IMR-90 (cell line): ENCODE measurements around the gene PLXNC1. TPM values are rescaled to one million over a fixed set of nuclear protein-coding genes. Genes with fewer than 3 reads are reported as not detected.

Experiments
- ATAC-seq: fragments of 200-7000 bp; cut with Tn5 transposase; 2 replicates; pipeline ENCODE4 v1.9.1; 2020; ENCODE audit warnings: low read depth, mild to moderate bottlenecking, moderate library complexity
- BruUV-seq: library from RNA; stranded (reverse); fragments of 400-500 nt; replicated peaks from 2 replicates; lab custom pipeline; 2021; lab: Mats Ljungman, UMichigan
- CTCF ChIA-PET: fragments of 300-600 bp; formaldehyde crosslinking; extraction: SDS; loops from one replicate; lab custom pipeline; 2021; ENCODE audit warnings: antibody characterized with exemption; lab: Yijun Ruan, JAX
- POLR2A ChIA-PET: fragments of 300-600 bp; sonication (Branson Sonifier 250); formaldehyde crosslinking; loops from one replicate; lab custom pipeline; 2022; ENCODE audit warnings: antibody characterized with exemption; ENCODE audit not compliant: unreplicated experiment; lab: Charles Lee
- DNase-seq: peaks from one replicate; pipeline ENCODE4 v3.0.0; 2013
- H2AFZ ChIP-seq: replicated peaks from 2 replicates; pipeline ENCODE3; 2013; ENCODE audit warnings: low read length, mild to moderate bottlenecking; ENCODE audit not compliant: poor library complexity
- H2AK5ac ChIP-seq: 2 replicates; pipeline ENCODE4 v1.6.1; 2013; ENCODE audit warnings: low read depth, low read length, inconsistent platforms
- H2AK9ac ChIP-seq: replicated peaks from 2 replicates; pipeline ENCODE3; 2013; ENCODE audit warnings: mild to moderate bottlenecking, low read depth, low read length, moderate library complexity; ENCODE audit not compliant: poor library complexity
- H2BK120ac ChIP-seq: 2 replicates; pipeline ENCODE4 v1.6.1; 2013; ENCODE audit warnings: low read depth, low read length, inconsistent platforms
- H2BK15ac ChIP-seq: 3 replicates; pipeline ENCODE4 v1.6.1; 2013; ENCODE audit warnings: low read depth, low read length, inconsistent platforms
- H2BK20ac ChIP-seq: 2 replicates; pipeline ENCODE4 v1.6.1; 2013; ENCODE audit warnings: low read depth, mild to moderate bottlenecking, inconsistent platforms, low read length, moderate library complexity
- H2BK5ac ChIP-seq: 2 replicates; pipeline ENCODE4 v1.6.1; 2013; ENCODE audit warnings: mild to moderate bottlenecking, low read depth, low read length, inconsistent platforms; ENCODE audit not compliant: poor library complexity, severe bottlenecking
- H3K14ac ChIP-seq: replicated peaks from 2 replicates; pipeline ENCODE4 v1.6.1; 2013; ENCODE audit warnings: low read depth, low read length, inconsistent platforms
- H3K18ac ChIP-seq: 2 replicates; pipeline ENCODE4 v1.6.1; 2013; ENCODE audit warnings: low read depth, low read length, control low read depth
- H3K23ac ChIP-seq: 2 replicates; pipeline ENCODE4 v1.6.1; 2013; ENCODE audit warnings: low read depth, low read length, inconsistent platforms
- H3K27ac ChIP-seq: 2 replicates; pipeline ENCODE4 v1.5.1; 2013; ENCODE audit warnings: mild to moderate bottlenecking, control low read depth, low read length; ENCODE audit not compliant: insufficient read depth
- H3K27me3 ChIP-seq: 2 replicates; pipeline ENCODE4 v1.6.1; 2013; ENCODE audit warnings: low read length; ENCODE audit not compliant: control insufficient read depth, insufficient read depth
- H3K36me3 ChIP-seq: 2 replicates; pipeline ENCODE4 v1.6.1; 2013; ENCODE audit warnings: low read length, mixed read lengths; ENCODE audit not compliant: control insufficient read depth, insufficient read depth
- H3K4ac ChIP-seq: 2 replicates; pipeline ENCODE4 v1.6.1; 2013; ENCODE audit warnings: low read depth, low read length, inconsistent platforms
- H3K4me1 ChIP-seq: 2 replicates; pipeline ENCODE4 v1.6.1; 2013; ENCODE audit warnings: low read length, mixed read lengths; ENCODE audit not compliant: control insufficient read depth, insufficient read depth
- H3K4me2 ChIP-seq: 2 replicates; pipeline ENCODE4 v1.6.1; 2013; ENCODE audit warnings: low read depth, mild to moderate bottlenecking, control low read depth, low read length, moderate library complexity
- H3K4me3 ChIP-seq: 2 replicates; pipeline ENCODE4 v1.5.1; 2013; ENCODE audit warnings: low read depth, mild to moderate bottlenecking, control low read depth, low read length, moderate library complexity; ENCODE audit not compliant: insufficient read depth
- H3K56ac ChIP-seq: 2 replicates; pipeline ENCODE4 v1.6.1; 2013; ENCODE audit warnings: low read length, inconsistent platforms; ENCODE audit not compliant: insufficient read depth; ENCODE audit errors: extremely low read depth
- H3K79me1 ChIP-seq, 2 experiments: 2 replicates each; pipeline ENCODE4 v1.6.1; 2013; ENCODE audit warnings: low read length in 2 of 2, inconsistent platforms in 1 of 2, low read depth in 1 of 2
- H3K9ac ChIP-seq: 2 replicates; pipeline ENCODE4 v1.6.1; 2013; ENCODE audit warnings: low read depth, low read length, control low read depth
- H3K9me1 ChIP-seq: 2 replicates; pipeline ENCODE4 v1.6.1; 2013; ENCODE audit warnings: low read length, inconsistent platforms; ENCODE audit not compliant: insufficient read depth
- H3K9me3 ChIP-seq: 2 replicates; pipeline ENCODE4 v1.6.1; 2013; ENCODE audit warnings: low read length; ENCODE audit not compliant: control insufficient read depth, insufficient read depth
- H4K20me1 ChIP-seq: 2 replicates; pipeline ENCODE4 v1.6.1; 2013; ENCODE audit warnings: low read length, inconsistent platforms; ENCODE audit not compliant: insufficient read depth
- H4K5ac ChIP-seq: 2 replicates; pipeline ENCODE4 v1.6.1; 2013; ENCODE audit warnings: mild to moderate bottlenecking, low read depth, low read length, control low read depth
- H4K8ac ChIP-seq, 2 experiments: 2 replicates each; pipeline ENCODE4 v1.6.1; 2013; ENCODE audit warnings: low read depth in 2 of 2, low read length in 2 of 2, control low read depth in 1 of 2, inconsistent platforms in 1 of 2
- H4K91ac ChIP-seq: 2 replicates; pipeline ENCODE4 v1.6.1; 2013; ENCODE audit warnings: low read depth, low read length, inconsistent platforms; ENCODE audit not compliant: insufficient read depth
- BHLHE40 ChIP-seq: fragments of 150-350 bp; IDR thresholded peaks from 2 replicates; pipeline ENCODE4 v1.6.1; 2016; ENCODE audit warnings: mild to moderate bottlenecking, low read depth, low read length
- CEBPB ChIP-seq: IDR thresholded peaks from 2 replicates; pipeline ENCODE4 v1.6.1; 2012; ENCODE audit warnings: low read depth, low read length, improper control_type of control experiment
- CHD1 ChIP-seq: IDR thresholded peaks from 2 replicates; pipeline ENCODE4 v1.6.1; 2012; ENCODE audit warnings: low read depth, low read length, improper control_type of control experiment
- FOS ChIP-seq: fragments of 150-350 bp; IDR thresholded peaks from 2 replicates; pipeline ENCODE4 v1.6.1; 2016; ENCODE audit warnings: low read depth, low read length
- MAFK ChIP-seq: IDR thresholded peaks from 2 replicates; pipeline ENCODE4 v1.6.1; 2012; ENCODE audit warnings: low read depth, low read length, improper control_type of control experiment
- MAZ ChIP-seq: IDR thresholded peaks from 2 replicates; pipeline ENCODE4 v1.6.1; 2012; ENCODE audit warnings: low read depth, mild to moderate bottlenecking, low read length, improper control_type of control experiment, moderate library complexity, borderline replicate concordance
- MXI1 ChIP-seq: IDR thresholded peaks from 2 replicates; pipeline ENCODE4 v1.6.1; 2012; ENCODE audit warnings: low read depth, mild to moderate bottlenecking, low read length, moderate library complexity, borderline replicate concordance
- NFE2L2 ChIP-seq: fragments of 150-350 bp; IDR thresholded peaks from 2 replicates; pipeline ENCODE4 v1.6.1; 2016; ENCODE audit warnings: low read depth, mild to moderate bottlenecking, low read length
- POLR2A ChIP-seq: IDR thresholded peaks from 2 replicates; pipeline ENCODE4 v1.6.1; 2012; ENCODE audit warnings: mild to moderate bottlenecking, low read depth, low read length
- RAD21 ChIP-seq: IDR thresholded peaks from 2 replicates; pipeline ENCODE4 v1.6.1; 2012; ENCODE audit warnings: low read length, improper control_type of control experiment
- RCOR1 ChIP-seq: IDR thresholded peaks from 2 replicates; pipeline ENCODE4 v1.6.1; 2012; ENCODE audit warnings: mild to moderate bottlenecking, low read length, improper control_type of control experiment; ENCODE audit not compliant: insufficient replicate concordance
- RFX5 ChIP-seq: IDR thresholded peaks from 2 replicates; pipeline ENCODE4 v1.8.0; 2012; ENCODE audit warnings: low read depth, mild to moderate bottlenecking, low read length, moderate library complexity
- SMC3 ChIP-seq: fragments of 150-350 bp; IDR thresholded peaks from 2 replicates; pipeline ENCODE4 v1.6.1; 2016; ENCODE audit warnings: low read depth, mild to moderate bottlenecking, antibody characterized with exemption, low read length, moderate library complexity
- WGBS, 2 experiments: methylation state at CpG; one replicate each; pipeline versions ENCODE4 v1.1.5 to v1.1.7; 2013; ENCODE audit warnings: missing lambda C conversion rate in 2 of 2; ENCODE audit not compliant: insufficient read length in 1 of 2; ENCODE audit errors: extremely low coverage in 2 of 2; 5-methylcytosine and 5-hydroxymethylcytosine counted together
- dilution Hi-C: fragments of 300-500 bp; cut with HindIII; formaldehyde crosslinking; loops from one replicate; pipeline ENCODE4 v1.14.3; 2018; ENCODE audit warnings: low sequenced_read_pairs; ENCODE audit not compliant: unreplicated experiment
- in situ Hi-C: fragments of 300-500 bp; cut with MboI; formaldehyde crosslinking; loops from 3 replicates; pipeline ENCODE4 v1.14.3; 2019; ENCODE audit warnings: low sequenced_read_pairs, inconsistent platforms, mixed read lengths
- intact Hi-C: fragments of 100-400 bp; cut with micrococcal nuclease; formaldehyde crosslinking; loops from 2 replicates; pipeline ENCODE4 v1.10.0; 2022
- polyA plus RNA-seq, 3 experiments: library from polyadenylated mRNA; depleted of rRNA; stranded (reverse); fragments of >200 nt; gene quantifications; 2 replicates each; pipeline ENCODE4 v1.2.3, GENCODE V29; 2012; ENCODE audit warnings: low replicate concordance in 1 of 3
- total RNA-seq: library from RNA; depleted of rRNA; stranded (reverse); fragments of >200 nt; gene quantifications from 2 replicates; pipeline ENCODE4 v1.2.3, GENCODE V29; 2012
- TF ChIP-seq, protein P1 (sequence below): fragments of 150-350 bp; IDR thresholded peaks from 2 replicates; pipeline ENCODE4 v1.6.1; 2017; ENCODE audit warnings: mild to moderate bottlenecking, antibody characterized with exemption, low read length, low read depth
- TF ChIP-seq, protein P2 (sequence below): fragments of 150-350 bp; IDR thresholded peaks from 2 replicates; pipeline ENCODE4 v1.6.1; 2016; ENCODE audit warnings: low read depth, mild to moderate bottlenecking, low read length, moderate library complexity, borderline replicate concordance
- TF ChIP-seq, protein P3 (sequence below): conservative IDR thresholded peaks from 2 replicates; pipeline ENCODE4 v1.5.1; 2012; ENCODE audit warnings: mild to moderate bottlenecking, low read depth, low read length, improper control_type of control experiment

The PLXNC1 gene
- total and polyA plus RNA-seq, 2 of the 4 experiments (the other 2 are of a cell fraction): 1.0 to 1.6 TPM

- Histone ChIP-seq H4K91ac (no peak overlapping the region), H2BK20ac (no peak overlapping the region), H3K9me1 (no peaks in the 10 kb centered on the region), H3K56ac (no peak overlapping the region), H4K8ac (no peak overlapping the region), H3K9me3 (peaks cover 4% of the 10 kb centered on the region), H2AFZ (no peak overlapping the region), H3K9ac (no peak overlapping the region), H2AK9ac (no peak overlapping the region), H3K4me1 (no peaks in the 10 kb centered on the region), H3K79me1 (no peaks in the 10 kb centered on the region), H2BK15ac (no peak overlapping the region), H2AK5ac (no peak overlapping the region), H3K14ac (no peak overlapping the region), H4K20me1 (no peaks in the 10 kb centered on the region), H3K4ac (no peak overlapping the region), H2BK5ac (no peak overlapping the region), H3K4me3 (no peak overlapping the region), H3K4me2 (no peak overlapping the region), H3K36me3 (peaks cover 3% of the 10 kb centered on the region), H3K23ac (no peak overlapping the region), H3K18ac (no peak overlapping the region), H3K27ac (no peak overlapping the region), H4K5ac (no peak overlapping the region), H3K27me3 (no peaks in the 10 kb centered on the region), H2BK120ac (no peak overlapping the region)
- dilution Hi-C loops (no loop called here), intact Hi-C loops (no loop called here), in situ Hi-C loops (no loop called here)
- TF ChIP-seq SMC3 (no peak), RAD21 (no peak), POLR2A (no peak), MAZ (no peak), RCOR1 (no peak), BHLHE40 (no peak), CEBPB (no peak), CHD1 (no peak), MAFK (no peak), RFX5 (no peak), NFE2L2 (no peak), FOS (no peak), MXI1 (no peak)
- TF ChIP-seq, protein P1, sequence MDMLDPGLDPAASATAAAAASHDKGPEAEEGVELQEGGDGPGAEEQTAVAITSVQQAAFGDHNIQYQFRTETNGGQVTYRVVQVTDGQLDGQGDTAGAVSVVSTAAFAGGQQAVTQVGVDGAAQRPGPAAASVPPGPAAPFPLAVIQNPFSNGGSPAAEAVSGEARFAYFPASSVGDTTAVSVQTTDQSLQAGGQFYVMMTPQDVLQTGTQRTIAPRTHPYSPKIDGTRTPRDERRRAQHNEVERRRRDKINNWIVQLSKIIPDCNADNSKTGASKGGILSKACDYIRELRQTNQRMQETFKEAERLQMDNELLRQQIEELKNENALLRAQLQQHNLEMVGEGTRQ: no peak
- TF ChIP-seq, protein P2, sequence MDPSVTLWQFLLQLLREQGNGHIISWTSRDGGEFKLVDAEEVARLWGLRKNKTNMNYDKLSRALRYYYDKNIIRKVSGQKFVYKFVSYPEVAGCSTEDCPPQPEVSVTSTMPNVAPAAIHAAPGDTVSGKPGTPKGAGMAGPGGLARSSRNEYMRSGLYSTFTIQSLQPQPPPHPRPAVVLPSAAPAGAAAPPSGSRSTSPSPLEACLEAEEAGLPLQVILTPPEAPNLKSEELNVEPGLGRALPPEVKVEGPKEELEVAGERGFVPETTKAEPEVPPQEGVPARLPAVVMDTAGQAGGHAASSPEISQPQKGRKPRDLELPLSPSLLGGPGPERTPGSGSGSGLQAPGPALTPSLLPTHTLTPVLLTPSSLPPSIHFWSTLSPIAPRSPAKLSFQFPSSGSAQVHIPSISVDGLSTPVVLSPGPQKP: no peak
- TF ChIP-seq, protein P3, sequence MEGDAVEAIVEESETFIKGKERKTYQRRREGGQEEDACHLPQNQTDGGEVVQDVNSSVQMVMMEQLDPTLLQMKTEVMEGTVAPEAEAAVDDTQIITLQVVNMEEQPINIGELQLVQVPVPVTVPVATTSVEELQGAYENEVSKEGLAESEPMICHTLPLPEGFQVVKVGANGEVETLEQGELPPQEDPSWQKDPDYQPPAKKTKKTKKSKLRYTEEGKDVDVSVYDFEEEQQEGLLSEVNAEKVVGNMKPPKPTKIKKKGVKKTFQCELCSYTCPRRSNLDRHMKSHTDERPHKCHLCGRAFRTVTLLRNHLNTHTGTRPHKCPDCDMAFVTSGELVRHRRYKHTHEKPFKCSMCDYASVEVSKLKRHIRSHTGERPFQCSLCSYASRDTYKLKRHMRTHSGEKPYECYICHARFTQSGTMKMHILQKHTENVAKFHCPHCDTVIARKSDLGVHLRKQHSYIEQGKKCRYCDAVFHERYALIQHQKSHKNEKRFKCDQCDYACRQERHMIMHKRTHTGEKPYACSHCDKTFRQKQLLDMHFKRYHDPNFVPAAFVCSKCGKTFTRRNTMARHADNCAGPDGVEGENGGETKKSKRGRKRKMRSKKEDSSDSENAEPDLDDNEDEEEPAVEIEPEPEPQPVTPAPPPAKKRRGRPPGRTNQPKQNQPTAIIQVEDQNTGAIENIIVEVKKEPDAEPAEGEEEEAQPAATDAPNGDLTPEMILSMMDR: no peak
- ChIA-PET CTCF (no interaction called here), POLR2A (no interaction called here)
- WGBS, 2 experiments: 80% methylated on average over 1 of the region's 1 CpG; no CpG with 5 or more reads in 1 of the 2 experiments
- no peak for DNase-seq
- BruUV-seq: no TSS peak
- no peak for ATAC-seq
These were observed 177.9 kb downstream of the PLXNC1 start for GRCh38 chr12:94326234-94326633.
